ENCODE results near the gene ZNF462. TPM values are rescaled to one million over a fixed set of nuclear protein-coding genes. Genes with fewer than 3 reads are reported as not detected.

The ZNF462 gene, protein sequence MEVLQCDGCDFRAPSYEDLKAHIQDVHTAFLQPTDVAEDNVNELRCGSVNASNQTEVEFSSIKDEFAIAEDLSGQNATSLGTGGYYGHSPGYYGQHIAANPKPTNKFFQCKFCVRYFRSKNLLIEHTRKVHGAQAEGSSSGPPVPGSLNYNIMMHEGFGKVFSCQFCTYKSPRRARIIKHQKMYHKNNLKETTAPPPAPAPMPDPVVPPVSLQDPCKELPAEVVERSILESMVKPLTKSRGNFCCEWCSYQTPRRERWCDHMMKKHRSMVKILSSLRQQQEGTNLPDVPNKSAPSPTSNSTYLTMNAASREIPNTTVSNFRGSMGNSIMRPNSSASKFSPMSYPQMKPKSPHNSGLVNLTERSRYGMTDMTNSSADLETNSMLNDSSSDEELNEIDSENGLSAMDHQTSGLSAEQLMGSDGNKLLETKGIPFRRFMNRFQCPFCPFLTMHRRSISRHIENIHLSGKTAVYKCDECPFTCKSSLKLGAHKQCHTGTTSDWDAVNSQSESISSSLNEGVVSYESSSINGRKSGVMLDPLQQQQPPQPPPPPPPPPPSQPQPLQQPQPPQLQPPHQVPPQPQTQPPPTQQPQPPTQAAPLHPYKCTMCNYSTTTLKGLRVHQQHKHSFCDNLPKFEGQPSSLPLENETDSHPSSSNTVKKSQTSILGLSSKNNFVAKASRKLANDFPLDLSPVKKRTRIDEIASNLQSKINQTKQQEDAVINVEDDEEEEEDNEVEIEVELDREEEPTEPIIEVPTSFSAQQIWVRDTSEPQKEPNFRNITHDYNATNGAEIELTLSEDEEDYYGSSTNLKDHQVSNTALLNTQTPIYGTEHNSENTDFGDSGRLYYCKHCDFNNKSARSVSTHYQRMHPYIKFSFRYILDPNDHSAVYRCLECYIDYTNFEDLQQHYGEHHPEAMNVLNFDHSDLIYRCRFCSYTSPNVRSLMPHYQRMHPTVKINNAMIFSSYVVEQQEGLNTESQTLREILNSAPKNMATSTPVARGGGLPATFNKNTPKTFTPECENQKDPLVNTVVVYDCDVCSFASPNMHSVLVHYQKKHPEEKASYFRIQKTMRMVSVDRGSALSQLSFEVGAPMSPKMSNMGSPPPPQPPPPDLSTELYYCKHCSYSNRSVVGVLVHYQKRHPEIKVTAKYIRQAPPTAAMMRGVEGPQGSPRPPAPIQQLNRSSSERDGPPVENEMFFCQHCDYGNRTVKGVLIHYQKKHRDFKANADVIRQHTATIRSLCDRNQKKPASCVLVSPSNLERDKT (N-terminal part only)
- 12.4 TPM for polyA plus RNA-seq
- long read RNA-seq, donor 1, partial matches to known transcripts, result 12 of 12 reads
- long read RNA-seq, donor 1, other reads (novel, unspliced or antisense), result 0 of 12 reads
- long read RNA-seq, donor 2, full-length matches to known transcripts, result 1 of 1 reads
- long read RNA-seq, donor 2, partial matches to known transcripts, result 0 of 1 reads
- long read RNA-seq, donor 2, other reads (novel, unspliced or antisense), result 0 of 1 reads
- long read RNA-seq, donor 3, result 0 reads
- long read RNA-seq, donor 4, result 0 reads
- long read RNA-seq, donor 5, result 0 reads
- long read RNA-seq, donor 6, result 0 reads
- long read RNA-seq, donor 7, result 0 reads
- long read RNA-seq, donor 8, partial matches to known transcripts, result 0 of 2 reads
- long read RNA-seq, donor 8, other reads (novel, unspliced or antisense), result 0 of 2 reads
- long read RNA-seq, donor 9, full-length matches to known transcripts, result 2 of 2 reads
- long read RNA-seq, donor 9, partial matches to known transcripts, result 0 of 2 reads
- long read RNA-seq, donor 9, other reads (novel, unspliced or antisense), result 0 of 2 reads
- long read RNA-seq, donor 10, full-length matches to known transcripts, result 1 of 1 reads
- long read RNA-seq, donor 10, partial matches to known transcripts, result 0 of 1 reads
- long read RNA-seq, donor 10, other reads (novel, unspliced or antisense), result 0 of 1 reads
- long read RNA-seq, donor 11, result 0 reads

DNA sequence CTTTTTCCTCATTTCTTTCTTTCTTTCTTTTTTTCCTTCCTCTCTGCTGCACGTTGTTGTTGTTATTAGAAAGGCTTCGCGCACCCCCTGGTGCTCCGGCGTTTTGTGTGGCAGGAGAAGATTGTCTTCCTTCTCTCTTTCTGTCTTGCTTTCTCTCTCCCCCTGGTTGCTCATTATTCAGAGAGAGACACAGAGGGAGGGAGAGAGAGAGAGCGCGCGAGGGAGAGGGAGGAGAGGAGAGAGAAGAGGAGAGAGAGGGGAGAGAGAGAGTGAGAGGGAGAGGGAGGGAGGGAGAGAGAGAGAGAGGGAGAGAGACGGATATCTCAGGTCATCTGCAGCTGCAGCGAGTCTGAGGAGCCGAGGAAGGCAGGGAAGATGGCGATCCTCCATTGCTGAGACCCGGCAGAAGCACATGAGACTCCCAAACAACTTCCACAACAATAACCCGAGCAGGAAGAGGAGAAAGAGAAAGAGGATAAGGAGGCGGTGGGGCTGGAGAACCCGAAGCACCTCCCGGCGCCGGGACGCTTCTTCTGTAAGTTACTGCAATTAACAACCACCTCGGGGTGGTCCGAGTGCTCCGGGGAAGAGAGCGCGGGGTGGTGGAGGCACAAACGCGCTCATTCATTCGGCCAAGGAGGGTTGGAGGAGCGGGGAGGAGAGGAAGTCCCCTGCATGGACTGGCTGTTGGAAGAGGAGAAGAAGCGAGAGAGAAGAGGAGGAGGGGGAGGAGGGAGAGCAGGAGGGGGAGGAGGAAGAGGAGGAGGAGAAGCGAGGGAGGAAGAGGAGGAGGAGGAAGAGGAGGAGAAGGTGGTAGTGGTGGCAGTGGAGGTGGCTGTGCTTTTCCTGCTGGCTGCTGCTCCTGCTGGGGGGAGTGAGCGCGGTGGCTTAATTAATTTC, at the start of gene ZNF462:
Gene ZNF462 (plus strand): TSS at position 346 of the 900 bp plus-strand sequence. CDS start 60,218 bp downstream, outside the sequence.
- H3K4me1 ChIP-seq (ENCODE audit: control insufficient read depth, insufficient read depth, low read length), result no peaks in the 10 kb centered on the region
- H3K27me3 ChIP-seq (ENCODE audit: control insufficient read depth, insufficient read depth, low read length), result no peaks in the 10 kb centered on the region
- peak; percentile 54 to 84 for DNase-seq
- H3K27ac ChIP-seq (ENCODE audit: low read length), result peak within 1 kb of the TSS; percentile 83
- WGBS (ENCODE audit: insufficient coverage, low lambda C conversion rate), result 0% methylated on average over 6 of the region's 33 CpGs
- peak within 1 kb of the TSS; percentile 91 for H3K4me3 ChIP-seq (ENCODE audit: low read length)
- H3K36me3 ChIP-seq (ENCODE audit: control insufficient read depth, insufficient read depth, low read length), result no peaks in the 10 kb centered on the region
- H3K9me3 ChIP-seq (ENCODE audit: control insufficient read depth, low read depth, low read length), result peaks cover 8% of the 10 kb centered on the region

GRCh38 chr9:106816524-106816923, 46.4 kb upstream of the ZNF462 start:
- no peaks in the 10 kb centered on the region for H3K27me3 ChIP-seq (ENCODE audit: control insufficient read depth, insufficient read depth, low read length)
- no peaks in the 10 kb centered on the region for H3K9me3 ChIP-seq (ENCODE audit: control insufficient read depth, low read depth, low read length)
- no peaks in the 10 kb centered on the region for H3K36me3 ChIP-seq (ENCODE audit: control insufficient read depth, insufficient read depth, low read length)
- H3K4me1 ChIP-seq (ENCODE audit: control insufficient read depth, insufficient read depth, low read length), result no peaks in the 10 kb centered on the region
- DNase-seq, result no peak
- H3K4me3 ChIP-seq (ENCODE audit: low read length), result no peak overlapping the region
- H3K27ac ChIP-seq (ENCODE audit: low read length), result no peak overlapping the region
- no CpG with 5 or more reads among the region's 2 CpGs for WGBS (ENCODE audit: insufficient coverage, low lambda C conversion rate)

- H3K9me3 ChIP-seq (ENCODE audit: control insufficient read depth, low read depth, low read length), result no peaks in the 10 kb centered on the region
- WGBS (ENCODE audit: insufficient coverage, low lambda C conversion rate), result no CpG with 5 or more reads among the region's 5 CpGs
- H3K36me3 ChIP-seq (ENCODE audit: control insufficient read depth, insufficient read depth, low read length), result no peaks in the 10 kb centered on the region
These were observed 44.9 kb upstream of the ZNF462 start for GRCh38 chr9:106818034-106818433.

DNA sequence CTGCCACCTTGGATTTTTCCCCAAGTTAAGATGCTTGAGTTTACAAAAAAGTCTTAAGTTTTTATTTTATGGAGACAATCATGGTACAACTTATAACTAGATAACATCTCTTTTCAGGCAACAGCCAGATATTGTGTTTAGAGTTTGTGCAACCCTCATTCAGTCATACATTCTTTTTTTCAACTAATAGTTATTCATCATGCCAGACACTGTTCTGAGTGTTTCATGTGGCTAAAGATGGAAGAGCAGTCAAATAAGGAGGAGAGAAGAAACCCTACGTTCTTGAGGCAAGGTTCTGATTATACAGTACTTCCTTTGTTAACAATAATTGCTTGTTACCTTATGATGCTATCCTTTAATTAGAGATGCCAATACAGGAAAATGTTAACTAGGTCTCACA, 42.1 kb upstream of the ZNF462 start:
- DNase-seq, result no peak
- H3K36me3 ChIP-seq (ENCODE audit: control insufficient read depth, insufficient read depth, low read length), result no peaks in the 10 kb centered on the region
- H3K4me1 ChIP-seq (ENCODE audit: control insufficient read depth, insufficient read depth, low read length), result no peaks in the 10 kb centered on the region
- H3K27me3 ChIP-seq (ENCODE audit: control insufficient read depth, insufficient read depth, low read length), result no peaks in the 10 kb centered on the region
- no peaks in the 10 kb centered on the region for H3K9me3 ChIP-seq (ENCODE audit: control insufficient read depth, low read depth, low read length)
- H3K4me3 ChIP-seq (ENCODE audit: low read length), result no peak overlapping the region
- no peak overlapping the region for H3K27ac ChIP-seq (ENCODE audit: low read length)
- no CpG with 5 or more reads among the region's 1 CpG for whole genome bisulfite sequencing (ENCODE audit: insufficient coverage, low lambda C conversion rate)

More at GRCh38 chr9:106818034-106818433, 44.9 kb upstream of the ZNF462 start:
- no peak overlapping the region for H3K4me3 ChIP-seq (ENCODE audit: low read length)
- no peak for DNase-seq
- no peaks in the 10 kb centered on the region for H3K27me3 ChIP-seq (ENCODE audit: control insufficient read depth, insufficient read depth, low read length)
- no peak overlapping the region for H3K27ac ChIP-seq (ENCODE audit: low read length)
- no peaks in the 10 kb centered on the region for H3K4me1 ChIP-seq (ENCODE audit: control insufficient read depth, insufficient read depth, low read length)

- Histone ChIP-seq H3K27me3 (ENCODE audit: control insufficient read depth, insufficient read depth, low read length) (no peaks in the 10 kb centered on the region), H3K4me1 (ENCODE audit: control insufficient read depth, insufficient read depth, low read length) (no peaks in the 10 kb centered on the region), H3K9me3 (ENCODE audit: control insufficient read depth, low read depth, low read length) (no peaks in the 10 kb centered on the region), H3K36me3 (ENCODE audit: control insufficient read depth, insufficient read depth, low read length) (no peaks in the 10 kb centered on the region), H3K27ac (ENCODE audit: low read length) (no peak overlapping the region), H3K4me3 (ENCODE audit: low read length) (no peak overlapping the region)
- 17% methylated on average over 1 of the region's 3 CpGs for WGBS (ENCODE audit: insufficient coverage, low lambda C conversion rate)
- peak; percentile 7 to 56 for DNase-seq
These were observed 34.9 kb upstream of the ZNF462 start for GRCh38 chr9:106828070-106828469.

DNA sequence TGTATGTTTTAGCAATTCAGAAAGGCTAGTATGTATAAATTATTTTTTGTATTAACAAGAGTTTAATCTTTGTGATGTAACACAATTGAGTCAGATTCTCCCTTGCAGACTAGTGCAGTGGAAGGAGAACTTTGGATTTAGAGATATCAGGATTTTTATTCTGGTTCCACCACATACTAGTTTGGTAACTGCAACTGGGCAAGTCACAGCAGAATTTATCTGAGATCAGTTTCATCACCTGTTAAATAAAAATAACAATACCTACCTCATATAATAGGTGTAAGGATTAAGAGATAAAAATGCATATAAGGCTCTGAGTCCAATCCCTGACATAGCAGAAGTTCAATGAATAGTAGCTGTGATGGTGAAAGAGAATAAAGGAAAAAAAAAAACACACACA, 34.0 kb upstream of the ZNF462 start:
- H3K9me3 ChIP-seq (ENCODE audit: control insufficient read depth, low read depth, low read length), result no peaks in the 10 kb centered on the region
- H3K4me1 ChIP-seq (ENCODE audit: control insufficient read depth, insufficient read depth, low read length), result no peaks in the 10 kb centered on the region
- H3K27ac ChIP-seq (ENCODE audit: low read length), result no peak overlapping the region
- no peak for DNase-seq
- no peaks in the 10 kb centered on the region for H3K36me3 ChIP-seq (ENCODE audit: control insufficient read depth, insufficient read depth, low read length)
- H3K4me3 ChIP-seq (ENCODE audit: low read length), result no peak overlapping the region
- no peaks in the 10 kb centered on the region for H3K27me3 ChIP-seq (ENCODE audit: control insufficient read depth, insufficient read depth, low read length)

DNA sequence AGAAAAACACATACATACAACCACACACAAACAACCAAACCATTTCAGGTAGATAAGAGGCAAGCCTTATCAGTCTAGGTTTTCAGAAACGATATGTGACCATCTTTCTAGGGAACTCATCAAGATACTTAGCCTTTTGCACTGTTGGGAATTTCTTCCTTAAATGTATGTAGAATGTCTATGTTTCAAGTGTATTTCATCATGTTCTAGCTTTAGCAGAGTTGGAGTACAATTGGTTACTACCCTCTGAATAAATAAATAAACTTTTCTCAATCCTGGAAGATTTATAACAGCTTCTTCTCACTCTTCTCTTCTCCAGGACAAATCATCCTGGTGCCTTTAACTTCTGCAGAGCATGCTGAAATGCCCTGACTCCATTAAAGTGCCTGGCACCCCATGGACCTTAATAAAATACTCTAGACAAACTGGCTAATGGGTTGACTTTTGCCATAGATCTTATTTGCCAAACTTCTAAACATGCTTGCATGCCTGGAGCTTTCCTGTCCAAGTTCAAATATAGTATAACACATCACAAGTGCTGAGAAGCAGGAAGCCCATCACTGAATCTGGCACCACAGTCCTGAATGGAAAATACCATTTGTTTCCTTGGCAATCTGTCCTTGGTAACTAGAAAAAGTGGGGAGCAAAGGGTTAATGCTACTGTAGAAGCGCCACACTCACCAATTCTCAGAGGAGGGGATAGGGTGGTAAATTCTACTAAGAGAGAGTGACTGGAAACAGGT, 33.1 kb upstream of the ZNF462 start:
- H3K27me3 ChIP-seq (ENCODE audit: control insufficient read depth, insufficient read depth, low read length), result no peaks in the 10 kb centered on the region
- no peaks in the 10 kb centered on the region for H3K9me3 ChIP-seq (ENCODE audit: control insufficient read depth, low read depth, low read length)
- no peak overlapping the region for H3K27ac ChIP-seq (ENCODE audit: low read length)
- no peaks in the 10 kb centered on the region for H3K4me1 ChIP-seq (ENCODE audit: control insufficient read depth, insufficient read depth, low read length)
- 67% methylated on average over 1 of the region's 2 CpGs for WGBS (ENCODE audit: insufficient coverage, low lambda C conversion rate)
- DNase-seq, result no peak
- no peaks in the 10 kb centered on the region for H3K36me3 ChIP-seq (ENCODE audit: control insufficient read depth, insufficient read depth, low read length)
- H3K4me3 ChIP-seq (ENCODE audit: low read length), result no peak overlapping the region

- no peaks in the 10 kb centered on the region for H3K36me3 ChIP-seq (ENCODE audit: control insufficient read depth, insufficient read depth, low read length)
- no CpG with 5 or more reads among the region's 4 CpGs for WGBS (ENCODE audit: insufficient coverage, low lambda C conversion rate)
- H3K4me3 ChIP-seq (ENCODE audit: low read length), result no peak overlapping the region
- no peaks in the 10 kb centered on the region for H3K9me3 ChIP-seq (ENCODE audit: control insufficient read depth, low read depth, low read length)
- H3K27ac ChIP-seq (ENCODE audit: low read length), result no peak overlapping the region
- DNase-seq, result peak in 1 of 2 donors; percentile 35
- H3K4me1 ChIP-seq (ENCODE audit: control insufficient read depth, insufficient read depth, low read length), result no peaks in the 10 kb centered on the region
- H3K27me3 ChIP-seq (ENCODE audit: control insufficient read depth, insufficient read depth, low read length), result no peaks in the 10 kb centered on the region
These were observed 32.3 kb upstream of the ZNF462 start for GRCh38 chr9:106830527-106831150.

All from large intestine (tissue), 12 donors.